Fibroblast of mammary gland (primary cell): ENCODE measurements around the gene ARHGAP26.

Source experiments
- DNase-seq: peaks from one replicate; pipeline ENCODE4 v3.0.0-alpha.2; 2010; ENCODE audit warnings: low read depth
- H3K4me3 ChIP-seq: 2 replicates; pipeline ENCODE4 v1.5.1; 2011; ENCODE audit warnings: low read depth, mild to moderate bottlenecking, low read length, moderate library complexity; ENCODE audit not compliant: control insufficient read depth
- TF ChIP-seq, protein P1 (sequence below): conservative IDR thresholded peaks from 2 replicates; pipeline ENCODE4 v1.5.1; 2011; ENCODE audit warnings: low read depth, low read length, inconsistent platforms; ENCODE audit not compliant: control insufficient read depth, insufficient read depth

Gene ARHGAP26

DNA sequence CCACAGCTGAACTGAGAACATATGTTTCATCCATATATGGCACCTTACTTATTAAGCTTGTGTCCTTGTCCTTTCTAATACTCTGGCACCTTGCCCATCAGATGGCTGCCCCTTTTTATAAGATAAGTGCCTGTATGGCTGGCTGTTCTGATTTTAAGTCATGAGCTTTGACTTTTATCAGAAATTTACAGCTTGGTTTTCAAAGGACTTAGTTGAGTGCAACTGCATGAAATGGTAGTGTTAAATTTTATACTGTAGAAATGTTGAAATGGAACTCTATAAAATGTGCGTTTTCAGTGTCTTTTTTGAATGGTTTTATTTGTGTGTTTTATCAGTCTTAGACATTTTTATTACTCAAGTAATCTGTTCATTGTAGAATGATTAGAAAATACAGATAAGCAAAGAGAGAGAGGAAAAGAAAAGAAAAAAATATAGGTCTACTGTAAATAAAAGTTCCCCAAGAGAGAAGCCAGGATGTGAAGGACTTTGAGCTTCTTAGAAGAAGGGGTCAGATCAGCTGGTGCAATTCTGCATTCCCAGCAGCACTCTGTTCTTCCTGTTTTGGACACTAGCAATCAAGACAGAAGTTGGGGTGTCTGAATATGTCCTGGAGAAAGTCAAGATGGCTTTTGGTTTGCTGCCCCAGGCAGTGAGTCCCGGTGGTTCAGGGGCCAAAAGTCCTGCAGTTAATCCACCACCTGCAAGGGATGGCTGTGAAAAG is 38.9 kb downstream of the ARHGAP26 start:
- TF ChIP-seq, protein P1, sequence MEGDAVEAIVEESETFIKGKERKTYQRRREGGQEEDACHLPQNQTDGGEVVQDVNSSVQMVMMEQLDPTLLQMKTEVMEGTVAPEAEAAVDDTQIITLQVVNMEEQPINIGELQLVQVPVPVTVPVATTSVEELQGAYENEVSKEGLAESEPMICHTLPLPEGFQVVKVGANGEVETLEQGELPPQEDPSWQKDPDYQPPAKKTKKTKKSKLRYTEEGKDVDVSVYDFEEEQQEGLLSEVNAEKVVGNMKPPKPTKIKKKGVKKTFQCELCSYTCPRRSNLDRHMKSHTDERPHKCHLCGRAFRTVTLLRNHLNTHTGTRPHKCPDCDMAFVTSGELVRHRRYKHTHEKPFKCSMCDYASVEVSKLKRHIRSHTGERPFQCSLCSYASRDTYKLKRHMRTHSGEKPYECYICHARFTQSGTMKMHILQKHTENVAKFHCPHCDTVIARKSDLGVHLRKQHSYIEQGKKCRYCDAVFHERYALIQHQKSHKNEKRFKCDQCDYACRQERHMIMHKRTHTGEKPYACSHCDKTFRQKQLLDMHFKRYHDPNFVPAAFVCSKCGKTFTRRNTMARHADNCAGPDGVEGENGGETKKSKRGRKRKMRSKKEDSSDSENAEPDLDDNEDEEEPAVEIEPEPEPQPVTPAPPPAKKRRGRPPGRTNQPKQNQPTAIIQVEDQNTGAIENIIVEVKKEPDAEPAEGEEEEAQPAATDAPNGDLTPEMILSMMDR = no peak
- H3K4me3 ChIP-seq = no peak overlapping the region
- no peak for DNase-seq

DNA sequence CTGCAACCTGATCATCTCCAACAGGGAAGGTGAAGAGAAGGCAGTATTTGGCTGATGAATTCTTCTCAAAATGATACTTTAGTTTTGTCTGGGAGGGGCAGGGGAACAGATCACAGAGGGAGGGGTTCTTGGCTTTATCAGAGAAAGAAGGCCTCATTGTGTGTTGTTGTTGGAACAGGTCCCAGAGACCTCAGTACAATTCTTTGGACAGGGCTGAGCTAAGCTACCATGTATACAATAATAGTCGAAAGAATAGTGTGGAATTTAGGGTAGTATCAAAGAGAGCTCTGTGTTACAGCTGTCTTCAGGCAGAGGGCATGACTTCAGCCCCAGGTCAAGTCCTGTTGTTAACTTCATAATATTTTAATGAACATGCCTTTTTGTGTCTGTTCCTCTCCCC is 39.9 kb downstream of the ARHGAP26 start:
- TF ChIP-seq, protein P1 = no peak
- no peak overlapping the region for H3K4me3 ChIP-seq
- DNase-seq = no peak

DNA sequence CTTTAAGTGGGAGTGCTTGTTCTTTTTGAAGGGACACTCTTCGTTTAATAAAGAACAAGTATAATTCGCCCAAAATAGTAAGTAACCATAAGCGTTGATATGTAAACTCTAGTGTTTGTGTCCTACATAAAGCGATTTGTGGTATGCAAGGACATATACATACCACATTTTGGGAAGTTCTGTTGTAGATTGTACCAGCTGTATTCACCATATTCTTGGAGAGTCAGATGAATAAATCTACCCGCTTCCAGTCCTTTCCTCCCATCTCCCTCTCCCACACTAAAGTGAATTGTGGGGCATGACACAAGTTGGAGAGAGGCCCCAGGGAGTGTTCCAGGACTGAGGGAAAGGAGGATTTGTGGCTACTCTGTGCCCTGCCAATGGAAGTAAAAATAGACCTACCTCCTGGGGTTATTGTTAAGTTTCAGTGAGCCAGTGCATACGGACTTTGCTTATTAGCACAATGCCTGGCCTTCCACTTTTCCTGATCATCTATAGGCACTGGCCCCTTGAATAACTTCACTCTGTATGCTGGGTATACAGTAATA is 40.6 kb downstream of the ARHGAP26 start:
- TF ChIP-seq, protein P1 = no peak
- DNase-seq = no peak
- no peak overlapping the region for H3K4me3 ChIP-seq

DNA sequence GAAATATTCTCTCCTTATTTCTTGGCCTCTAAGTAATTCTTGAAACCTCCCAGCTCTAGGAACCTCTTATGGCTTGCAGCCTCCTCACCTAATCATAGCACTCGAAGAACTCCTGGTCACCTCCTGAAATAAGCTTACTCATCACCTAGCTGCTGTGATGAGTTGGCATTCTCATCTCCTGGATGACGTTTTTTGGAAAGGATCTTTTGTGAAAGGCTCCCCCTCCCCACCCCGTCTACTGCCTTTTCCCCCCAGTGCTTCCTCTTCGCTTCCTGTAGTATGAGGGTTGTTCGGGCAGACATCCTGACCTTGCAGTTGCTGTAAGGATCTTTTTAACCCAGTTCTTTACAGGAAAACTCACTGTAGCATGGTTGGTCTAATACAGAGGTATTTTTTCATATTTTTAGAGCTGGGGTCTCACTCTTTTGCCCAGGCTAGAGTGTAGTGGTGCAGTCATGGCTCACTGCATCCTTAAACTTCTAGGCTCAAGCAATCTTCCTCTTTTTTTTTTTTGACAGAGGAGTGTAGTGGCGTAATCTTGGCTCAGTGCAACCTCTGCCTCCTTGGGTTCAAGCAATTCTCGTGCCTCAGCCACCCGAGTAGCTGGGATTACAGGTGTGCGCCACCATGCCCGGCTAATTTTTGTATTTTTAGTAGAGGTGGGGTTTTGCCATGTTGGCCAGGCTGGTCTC is 41.8 kb downstream of the ARHGAP26 start:
- TF ChIP-seq, protein P1 = no peak
- DNase-seq = no peak
- no peak overlapping the region for H3K4me3 ChIP-seq

DNA sequence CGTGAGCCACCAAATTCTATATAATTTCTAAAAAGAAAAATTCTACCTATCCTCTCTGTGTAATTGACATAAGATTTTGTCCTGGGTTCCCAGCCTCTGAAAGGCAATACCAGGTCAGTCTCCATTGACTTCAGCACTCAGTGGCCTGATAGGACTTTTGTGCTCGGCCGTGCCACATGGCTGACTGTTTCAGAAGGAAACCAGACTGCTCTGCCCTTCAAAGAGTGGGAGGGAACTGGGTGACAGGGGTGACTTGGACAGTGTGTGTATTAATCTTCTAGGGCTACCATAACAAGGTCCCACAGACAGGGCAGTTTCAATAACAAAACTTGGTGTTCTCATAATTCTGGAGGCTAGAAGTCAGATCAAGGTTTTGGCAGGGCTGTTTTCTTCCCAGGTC is 43.0 kb downstream of the ARHGAP26 start:
- no peak for DNase-seq
- TF ChIP-seq, protein P1 = no peak
- no peak overlapping the region for H3K4me3 ChIP-seq

DNA sequence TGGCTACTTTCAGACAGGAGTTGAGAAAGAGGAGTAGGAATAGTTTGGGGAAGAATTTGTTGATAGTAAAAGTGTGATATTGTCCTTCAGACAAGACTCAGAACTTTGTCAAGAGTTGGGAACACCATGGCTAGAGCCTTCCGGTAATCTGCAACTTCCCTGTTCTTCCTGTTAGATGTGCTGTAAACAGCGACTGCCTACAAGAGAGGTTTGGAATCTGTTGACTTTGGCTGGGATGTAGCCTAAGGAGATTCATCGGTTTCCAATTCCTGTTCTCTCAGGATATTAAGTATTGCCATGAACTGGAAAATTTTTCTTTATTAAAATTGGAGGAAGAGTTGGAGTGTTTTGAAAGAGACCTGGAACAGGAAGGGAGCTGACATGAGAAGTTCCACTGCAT is 43.9 kb downstream of the ARHGAP26 start:
- peak; percentile 60 for DNase-seq
- H3K4me3 ChIP-seq = no peak overlapping the region
- TF ChIP-seq, protein P1 = no peak
